ENCODE data around the gene PKP3.
"Not testable (repeated sequence)": the region's sequence is repeated elsewhere in the genome, so short reads cannot be mapped to it uniquely, and the experiment has no call there.

PKP3 gene

GRCh38 chr11:398826-399225, 4.8 kb downstream of the PKP3 start:
- H4K20me1 ChIP-seq (ENCODE audit: low read depth, low read length) = no peaks in the 10 kb centered on the region
- TF ChIP-seq EZH2phosphoT487 (conservative IDR thresholded peaks at IDR 0.05; ENCODE audit: low read length) = no peak
- no peak for TF ChIP-seq CTCF (IDR thresholded peaks at IDR 0.05; ENCODE audit: insufficient read depth, low read length, poor library complexity, severe bottlenecking)
- no peaks in the 10 kb centered on the region for H3K27me3 ChIP-seq (ENCODE audit: low read length)
- no peaks in the 10 kb centered on the region for H3K9me2 ChIP-seq (replicated peaks; ENCODE audit: insufficient read depth, low read length)
- H3K9ac ChIP-seq (ENCODE audit: low read length) = no peak overlapping the region
- H3K27ac ChIP-seq (ENCODE audit: low read depth, low read length) = no peak overlapping the region
- no peaks in the 10 kb centered on the region for H3K9me3 ChIP-seq (ENCODE audit: insufficient read depth, low read length)
- no peak overlapping the region for H2AFZ ChIP-seq (ENCODE audit: low read depth, low read length, severe bottlenecking)
- no peak overlapping the region for H3K4me3 ChIP-seq (ENCODE audit: insufficient read depth, low read length, poor library complexity, severe bottlenecking)
- no peaks in the 10 kb centered on the region for H3K36me3 ChIP-seq (ENCODE audit: low read length)
- no peaks in the 10 kb centered on the region for H3F3A ChIP-seq (ENCODE audit: insufficient read depth)
- no peaks in the 10 kb centered on the region for H3K79me2 ChIP-seq (ENCODE audit: insufficient read depth, low read length)
- H3K4me2 ChIP-seq (ENCODE audit: low read depth, low read length, poor library complexity, severe bottlenecking) = no peak overlapping the region

GRCh38 chr11:399731-400211, 5.8 kb downstream of the PKP3 start:
- Histone ChIP-seq H3K4me2 (ENCODE audit: low read depth, low read length, poor library complexity, severe bottlenecking) (no peak overlapping the region), H3K27me3 (ENCODE audit: low read length) (no peaks in the 10 kb centered on the region), H3K27ac (ENCODE audit: low read depth, low read length) (no peak overlapping the region), H3K9me3 (ENCODE audit: insufficient read depth, low read length) (no peaks in the 10 kb centered on the region), H3K9me2 (replicated peaks; ENCODE audit: insufficient read depth, low read length) (no peaks in the 10 kb centered on the region), H3K4me3 (ENCODE audit: insufficient read depth, low read length, poor library complexity, severe bottlenecking) (no peak overlapping the region), H2AFZ (ENCODE audit: low read depth, low read length, severe bottlenecking) (no peak overlapping the region), H4K20me1 (ENCODE audit: low read depth, low read length) (no peaks in the 10 kb centered on the region), H3K79me2 (ENCODE audit: insufficient read depth, low read length) (no peaks in the 10 kb centered on the region), H3F3A (ENCODE audit: insufficient read depth) (no peaks in the 10 kb centered on the region), H3K9ac (ENCODE audit: low read length) (no peak overlapping the region), H3K36me3 (ENCODE audit: low read length) (no peaks in the 10 kb centered on the region)
- no peak for TF ChIP-seq EZH2phosphoT487 (conservative IDR thresholded peaks at IDR 0.05; ENCODE audit: low read length)
- TF ChIP-seq CTCF (IDR thresholded peaks at IDR 0.05; ENCODE audit: insufficient read depth, low read length, poor library complexity, severe bottlenecking) = no peak

- no peak for TF ChIP-seq CTCF (IDR thresholded peaks at IDR 0.05; ENCODE audit: insufficient read depth, low read length, poor library complexity, severe bottlenecking)
- no peak for TF ChIP-seq EZH2phosphoT487 (conservative IDR thresholded peaks at IDR 0.05; ENCODE audit: low read length)
- no peaks in the 10 kb centered on the region for H3K9me2 ChIP-seq (replicated peaks; ENCODE audit: insufficient read depth, low read length)
- H3F3A ChIP-seq (ENCODE audit: insufficient read depth) = no peaks in the 10 kb centered on the region
- no peaks in the 10 kb centered on the region for H4K20me1 ChIP-seq (ENCODE audit: low read depth, low read length)
- H3K4me2 ChIP-seq (ENCODE audit: low read depth, low read length, poor library complexity, severe bottlenecking) = no peak overlapping the region
- no peaks in the 10 kb centered on the region for H3K79me2 ChIP-seq (ENCODE audit: insufficient read depth, low read length)
- no peak overlapping the region for H2AFZ ChIP-seq (ENCODE audit: low read depth, low read length, severe bottlenecking)
- H3K9ac ChIP-seq (ENCODE audit: low read length) = no peak overlapping the region
- H3K27ac ChIP-seq (ENCODE audit: low read depth, low read length) = no peak overlapping the region
- no peak overlapping the region for H3K4me3 ChIP-seq (ENCODE audit: insufficient read depth, low read length, poor library complexity, severe bottlenecking)
- no peaks in the 10 kb centered on the region for H3K27me3 ChIP-seq (ENCODE audit: low read length)
- no peaks in the 10 kb centered on the region for H3K36me3 ChIP-seq (ENCODE audit: low read length)
- no peaks in the 10 kb centered on the region for H3K9me3 ChIP-seq (ENCODE audit: insufficient read depth, low read length)
Measured at GRCh38 chr11:400241-400689, 6.3 kb downstream of the PKP3 start.

- H3K36me3 ChIP-seq (ENCODE audit: low read length); H2AFZ ChIP-seq (ENCODE audit: low read depth, low read length, severe bottlenecking); H3F3A ChIP-seq (ENCODE audit: insufficient read depth); H3K79me2 ChIP-seq (ENCODE audit: insufficient read depth, low read length); H3K9me2 ChIP-seq (replicated peaks; ENCODE audit: insufficient read depth, low read length); H3K9ac ChIP-seq (ENCODE audit: low read length); H3K4me2 ChIP-seq (ENCODE audit: low read depth, low read length, poor library complexity, severe bottlenecking); H3K27ac ChIP-seq (ENCODE audit: low read depth, low read length); H3K9me3 ChIP-seq (ENCODE audit: insufficient read depth, low read length); H4K20me1 ChIP-seq (ENCODE audit: low read depth, low read length); H3K4me3 ChIP-seq (ENCODE audit: insufficient read depth, low read length, poor library complexity, severe bottlenecking); H3K27me3 ChIP-seq (ENCODE audit: low read length): not testable (repeated sequence)
Measured at GRCh38 chr11:401196-401595, 7.2 kb downstream of the PKP3 start.

Data from SU-DHL-6 (cell line).